C4-2B (cell line): ENCODE measurements around the gene ZNF254.
"Not testable (repeated sequence)": the region's sequence is repeated elsewhere in the genome, so short reads cannot be mapped to it uniquely, and the experiment has no call there.

Source experiments
- H3K27ac ChIP-seq: fragments of 450-650 bp; 2 replicates; pipeline ENCODE4 v1.5.1; 2017
- ZFX ChIP-seq: fragments of 450-650 bp; IDR thresholded peaks from 2 replicates; pipeline ENCODE4 v1.6.1; 2017
- TF ChIP-seq, protein P1 (sequence below): fragments of 450-650 bp; conservative IDR thresholded peaks from 2 replicates; pipeline ENCODE4 v1.5.1; 2017; ENCODE audit warnings: mild to moderate bottlenecking

Gene ZNF254

DNA sequence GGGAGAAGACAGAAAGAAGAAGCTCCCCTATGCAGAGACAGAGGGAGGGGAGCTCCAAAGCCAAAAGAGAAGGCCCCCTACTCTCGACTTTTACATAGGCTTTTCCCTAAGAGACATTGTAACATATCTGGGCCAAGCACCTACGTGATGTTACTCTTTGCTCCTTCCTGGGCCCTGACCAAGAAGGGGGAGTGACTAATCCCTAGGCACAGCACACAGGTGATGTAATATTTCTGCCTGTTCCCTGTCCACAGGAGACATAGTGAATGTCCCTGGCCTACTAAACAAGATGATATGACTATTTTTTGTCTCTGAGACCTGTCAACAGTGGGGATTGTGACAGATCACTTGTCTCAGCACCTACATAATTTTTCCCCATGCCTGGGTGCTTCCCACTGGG lies 15.9 kb upstream of the ZNF254 start:
- TF ChIP-seq ZFX = no peak
- TF ChIP-seq, protein P1, sequence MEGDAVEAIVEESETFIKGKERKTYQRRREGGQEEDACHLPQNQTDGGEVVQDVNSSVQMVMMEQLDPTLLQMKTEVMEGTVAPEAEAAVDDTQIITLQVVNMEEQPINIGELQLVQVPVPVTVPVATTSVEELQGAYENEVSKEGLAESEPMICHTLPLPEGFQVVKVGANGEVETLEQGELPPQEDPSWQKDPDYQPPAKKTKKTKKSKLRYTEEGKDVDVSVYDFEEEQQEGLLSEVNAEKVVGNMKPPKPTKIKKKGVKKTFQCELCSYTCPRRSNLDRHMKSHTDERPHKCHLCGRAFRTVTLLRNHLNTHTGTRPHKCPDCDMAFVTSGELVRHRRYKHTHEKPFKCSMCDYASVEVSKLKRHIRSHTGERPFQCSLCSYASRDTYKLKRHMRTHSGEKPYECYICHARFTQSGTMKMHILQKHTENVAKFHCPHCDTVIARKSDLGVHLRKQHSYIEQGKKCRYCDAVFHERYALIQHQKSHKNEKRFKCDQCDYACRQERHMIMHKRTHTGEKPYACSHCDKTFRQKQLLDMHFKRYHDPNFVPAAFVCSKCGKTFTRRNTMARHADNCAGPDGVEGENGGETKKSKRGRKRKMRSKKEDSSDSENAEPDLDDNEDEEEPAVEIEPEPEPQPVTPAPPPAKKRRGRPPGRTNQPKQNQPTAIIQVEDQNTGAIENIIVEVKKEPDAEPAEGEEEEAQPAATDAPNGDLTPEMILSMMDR = no peak
- H3K27ac ChIP-seq = no peak overlapping the region

DNA sequence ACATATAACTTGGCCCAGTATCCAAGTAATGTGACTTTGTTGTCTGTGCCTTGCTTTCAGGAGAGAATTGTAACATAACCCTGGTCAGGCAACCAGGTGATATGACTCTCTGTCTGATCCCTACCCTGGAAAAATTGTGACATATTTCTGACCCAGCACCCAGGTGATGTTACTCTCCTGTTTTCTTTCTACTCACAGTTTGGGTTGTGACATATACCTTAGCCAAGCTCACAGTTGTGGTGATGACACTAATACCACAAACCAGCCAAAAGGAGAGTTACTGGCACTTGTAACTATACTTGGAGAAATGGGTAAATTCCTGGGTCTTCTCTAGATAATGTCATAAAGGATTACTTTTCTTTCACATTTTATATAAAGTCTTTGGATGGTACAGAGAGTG lies 14.3 kb upstream of the ZNF254 start:
- no peak overlapping the region for H3K27ac ChIP-seq
- no peak for TF ChIP-seq ZFX
- TF ChIP-seq, protein P1 = no peak

DNA sequence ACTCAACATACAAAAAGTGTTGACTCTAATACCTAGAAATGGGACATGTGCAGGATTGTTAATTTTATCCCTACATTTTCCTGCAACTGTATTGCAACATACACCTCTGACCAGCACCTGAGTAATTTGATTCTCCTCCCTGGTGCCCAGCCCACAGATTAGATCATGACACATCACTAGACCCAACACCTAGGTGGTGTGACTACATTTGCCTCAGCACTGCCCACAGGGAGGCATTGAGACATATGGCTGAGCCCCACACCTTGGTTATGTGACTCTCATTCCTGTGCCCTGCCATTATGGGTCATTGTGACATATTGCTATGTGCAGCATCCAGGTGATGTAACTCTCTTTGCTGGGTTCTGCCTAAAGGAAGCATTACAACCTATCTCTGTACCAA lies 13.2 kb upstream of the ZNF254 start:
- no peak overlapping the region for H3K27ac ChIP-seq
- TF ChIP-seq, protein P1 = no peak
- TF ChIP-seq ZFX = no peak

DNA sequence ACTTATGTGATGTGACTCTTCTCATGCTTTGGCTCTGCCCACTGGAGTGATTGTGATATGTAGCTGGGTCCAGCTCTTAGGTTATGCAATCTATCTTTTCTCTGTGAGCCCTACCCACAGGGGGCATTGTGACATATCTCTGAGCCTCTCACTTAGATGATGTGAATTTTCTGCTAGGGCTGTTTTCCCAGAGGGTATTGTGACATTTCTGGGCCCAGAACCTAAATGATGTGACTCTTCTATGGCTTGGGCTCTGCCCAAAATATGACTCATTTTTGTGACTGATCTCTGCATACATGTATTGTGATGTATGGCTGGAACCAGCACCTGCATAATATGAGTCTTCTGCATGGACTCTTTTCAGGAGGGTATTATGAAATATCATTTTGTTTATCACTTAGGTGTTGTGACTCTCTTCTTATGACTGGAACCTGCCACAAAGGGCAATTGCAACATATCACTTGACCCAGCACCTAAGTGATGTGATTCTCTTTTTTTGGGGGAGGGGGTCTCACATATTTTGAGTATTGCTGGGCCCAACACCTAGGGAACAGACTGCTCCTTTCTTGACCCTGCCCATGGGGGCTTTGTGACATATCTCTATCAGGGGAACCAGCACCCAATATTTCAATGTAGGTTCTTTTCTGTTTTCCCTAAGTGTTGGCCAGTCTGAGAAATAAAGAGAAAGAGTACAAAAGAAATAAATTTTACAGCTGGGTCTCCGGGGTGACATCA lies 12.1 kb upstream of the ZNF254 start:
- no peak overlapping the region for H3K27ac ChIP-seq
- TF ChIP-seq, protein P1 = no peak
- no peak for TF ChIP-seq ZFX

DNA sequence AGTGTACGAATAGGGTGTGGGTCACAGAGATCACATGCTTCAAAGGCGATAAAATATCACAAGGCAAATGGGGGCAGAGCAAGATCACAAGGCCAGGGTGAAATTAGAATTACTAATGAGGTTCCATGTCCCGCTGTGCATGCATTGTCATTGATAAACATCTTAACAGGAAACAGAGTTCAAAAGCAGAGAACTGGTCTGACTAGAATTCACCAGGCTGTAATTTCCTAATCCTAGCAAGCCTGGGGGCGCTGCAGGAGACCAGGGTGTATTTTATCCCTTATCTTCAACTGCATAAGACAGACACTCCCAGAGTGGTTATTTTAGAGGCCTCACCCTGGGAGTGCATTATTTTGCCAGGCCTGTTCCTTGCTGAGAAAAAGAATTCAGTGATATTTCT lies 11.5 kb upstream of the ZNF254 start:
- H3K27ac ChIP-seq = not testable (repeated sequence)
- TF ChIP-seq, protein P1 = 0 out of 2 replicates have a peak, but pooled peaks have one; percentile 6

DNA sequence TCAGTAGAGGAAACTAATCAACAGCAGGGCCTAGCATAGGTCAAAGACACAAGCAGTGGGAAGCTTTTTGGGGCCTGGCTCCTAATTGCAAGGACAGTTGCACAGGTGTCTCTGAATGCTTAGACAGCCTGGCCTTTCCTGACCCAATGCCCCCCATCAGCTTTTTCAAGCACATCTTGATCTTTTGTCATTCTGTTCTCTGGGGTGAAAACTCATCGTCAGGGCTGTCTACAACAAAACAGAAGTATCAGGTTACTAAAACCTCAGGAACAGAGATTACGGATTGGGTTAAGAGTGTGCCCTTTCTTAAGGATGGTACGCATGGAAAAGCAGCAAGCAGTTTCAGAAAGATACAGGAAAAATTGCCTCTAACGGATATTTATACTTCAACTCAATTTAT lies 8.3 kb upstream of the ZNF254 start:
- TF ChIP-seq ZFX = no peak
- TF ChIP-seq, protein P1 = no peak
- no peak overlapping the region for H3K27ac ChIP-seq

DNA sequence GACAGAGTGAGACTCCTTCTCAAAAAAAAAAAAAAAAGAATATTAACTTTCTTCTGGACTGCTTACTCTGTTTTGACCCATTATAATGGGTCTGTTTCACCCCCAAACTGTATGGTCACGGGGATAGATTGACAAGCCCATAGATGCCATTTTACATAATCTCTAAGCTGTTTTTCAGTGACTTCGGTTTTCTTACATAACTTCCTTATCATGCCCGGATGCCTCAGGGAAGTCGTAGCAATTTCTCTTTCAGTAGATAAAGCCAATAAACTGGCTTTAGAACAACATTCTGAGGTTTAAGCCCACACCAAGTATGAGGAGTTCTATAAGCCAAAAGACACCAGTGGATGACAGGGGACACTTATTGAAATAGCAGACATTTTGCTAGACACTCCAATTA lies 5.9 kb upstream of the ZNF254 start:
- no peak overlapping the region for H3K27ac ChIP-seq
- TF ChIP-seq, protein P1 = no peak
- TF ChIP-seq ZFX = no peak
